ENCODE results near the gene ILDR2.

The ILDR2 gene

GRCh38 chr1:166969074-166969677, 6.2 kb downstream of the ILDR2 start:
- no peak for DNase-seq

DNA sequence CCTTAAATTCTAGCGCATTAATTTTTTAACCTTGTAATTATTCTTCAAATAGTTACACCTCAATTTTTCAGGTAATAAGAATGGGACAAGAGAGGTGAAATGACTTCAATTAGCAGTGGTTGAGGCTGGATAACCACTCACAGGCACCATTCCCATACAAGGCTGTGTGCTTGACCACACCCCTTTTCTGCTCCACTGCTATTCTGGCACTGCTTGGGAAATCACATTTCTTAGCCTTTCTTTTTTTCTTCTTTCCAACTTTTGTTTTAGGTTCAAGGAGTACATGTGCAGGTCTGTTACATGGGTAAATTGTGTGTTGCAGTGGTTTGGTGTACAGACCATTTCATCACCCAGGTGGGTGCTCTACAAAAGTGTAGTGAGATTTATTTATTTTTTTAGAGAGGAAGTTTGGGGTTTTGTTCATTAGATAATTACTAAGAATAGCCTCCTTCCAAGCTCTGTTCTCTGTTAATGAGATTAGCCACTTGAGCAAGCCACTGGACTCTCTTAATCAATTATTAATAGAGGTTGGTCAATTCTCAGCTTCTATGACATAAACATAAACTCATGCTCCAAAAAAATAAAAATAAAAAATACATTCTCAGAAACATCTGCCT, 14.4 kb downstream of the ILDR2 start:
- no peak for DNase-seq

DNA sequence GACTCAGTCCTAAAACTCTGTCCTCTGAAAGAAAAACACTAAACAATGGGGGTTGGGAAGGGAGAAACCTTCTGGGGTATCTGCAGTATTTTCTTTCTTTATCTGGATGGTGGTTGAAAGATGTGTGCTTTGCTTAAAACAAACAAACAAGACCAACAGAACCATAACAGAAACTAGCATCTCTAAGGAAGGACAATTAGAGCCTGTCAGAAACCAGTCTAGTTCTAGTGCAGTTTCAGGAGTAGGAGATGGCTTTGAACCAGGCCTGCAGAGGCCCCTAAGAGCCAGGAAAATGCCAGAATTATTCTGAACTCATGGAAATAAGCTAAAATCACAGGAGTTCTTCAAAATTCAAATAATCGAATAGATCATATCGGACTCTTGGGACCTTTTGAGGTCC, 18.5 kb downstream of the ILDR2 start:
- DNase-seq, result no peak

- DNase-seq, result no peak
These were observed 19.1 kb downstream of the ILDR2 start for GRCh38 chr1:166956057-166956850.

DNA sequence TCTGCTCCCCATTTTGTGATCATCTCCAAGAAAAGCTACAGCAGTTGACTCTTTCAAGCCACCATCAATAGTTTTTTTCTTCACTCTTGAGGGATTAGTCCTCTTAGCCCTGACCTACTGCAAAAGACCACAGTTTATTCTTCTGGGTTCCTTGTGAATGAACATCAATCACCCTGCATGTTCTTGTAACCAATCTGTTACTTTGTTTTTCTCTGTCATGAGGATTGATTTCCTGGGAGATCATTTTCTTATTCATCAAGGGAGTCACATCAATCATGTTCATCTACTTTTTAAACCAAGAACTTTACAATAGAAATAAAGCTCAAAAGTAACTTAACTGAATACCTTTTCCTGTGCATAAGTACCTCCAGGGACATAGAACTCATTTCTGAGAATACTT, 21.8 kb downstream of the ILDR2 start:
- DNase-seq, result no peak

DNA sequence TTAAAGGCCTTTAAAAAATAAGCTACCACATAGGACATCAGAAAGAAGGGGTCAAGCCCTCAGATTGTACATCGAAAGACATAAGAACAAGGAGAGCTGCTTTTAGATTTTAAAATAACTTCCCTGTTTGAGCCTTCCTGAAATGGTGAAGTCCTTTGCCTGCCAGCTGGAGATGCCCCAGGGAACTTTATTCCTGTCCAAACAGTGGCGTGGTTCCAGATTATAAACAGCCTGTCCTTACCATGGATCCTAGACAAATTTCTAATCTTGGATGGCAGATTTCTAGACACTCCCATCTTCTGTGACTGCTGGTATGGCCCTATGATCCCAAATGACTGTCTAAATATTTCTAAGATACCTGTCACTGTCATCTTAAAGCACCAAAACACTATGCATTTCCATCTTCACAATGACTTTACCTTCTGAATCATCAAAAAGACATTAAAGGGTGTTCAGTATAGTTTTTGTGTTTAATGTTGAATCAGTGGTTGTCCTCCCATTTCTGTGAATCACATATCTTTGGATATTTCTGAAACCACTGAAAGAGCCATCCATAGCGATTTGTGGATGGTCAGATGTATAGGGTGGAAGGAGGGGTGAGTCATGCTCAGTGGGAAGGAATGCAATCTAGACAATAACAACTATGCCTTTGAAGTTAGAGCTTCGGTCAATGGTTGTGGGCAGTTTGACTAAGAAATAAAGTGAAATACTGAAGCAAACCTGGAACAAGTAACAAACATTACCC, 23.2 kb downstream of the ILDR2 start:
- DNase-seq, result no peak

DNA sequence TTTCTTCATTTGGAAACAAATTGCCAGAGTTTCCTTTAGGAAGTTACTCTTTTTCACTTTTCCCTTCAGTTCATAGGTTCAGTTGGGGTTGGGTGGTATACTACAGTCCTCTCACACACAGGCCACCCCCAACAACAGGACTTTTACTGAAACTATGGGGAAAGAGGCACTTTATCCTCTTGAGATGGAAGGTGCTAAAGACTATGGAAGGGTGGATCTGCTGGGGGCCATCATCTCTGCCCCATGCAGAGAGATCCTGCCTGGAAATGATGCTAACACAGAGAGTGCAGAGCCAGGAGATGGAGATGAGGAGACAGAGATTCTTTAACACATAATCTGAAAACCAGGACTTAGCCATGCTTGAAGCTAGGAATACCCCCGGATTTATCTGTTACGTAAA, 24.3 kb downstream of the ILDR2 start:
- no peak for DNase-seq

DNA sequence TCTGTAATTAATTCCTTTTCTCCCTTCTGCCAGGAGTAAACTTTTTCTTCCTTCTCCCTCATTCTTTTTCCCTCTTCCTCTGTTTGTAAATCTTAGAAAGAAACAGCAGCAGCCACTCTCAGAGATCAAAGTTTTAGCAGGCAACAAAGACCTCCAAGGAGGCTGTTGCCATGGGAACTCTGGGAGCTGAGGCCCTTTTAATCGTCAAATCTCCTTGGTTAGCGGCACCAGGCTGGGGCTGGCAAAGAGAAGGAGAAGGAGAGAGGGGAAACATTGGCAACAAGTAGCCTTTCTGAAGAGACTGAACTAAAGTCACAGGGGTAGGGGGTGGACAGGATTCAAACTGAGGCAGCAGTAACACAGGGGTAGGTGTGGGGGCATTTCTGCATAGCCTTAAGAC, 25.2 kb downstream of the ILDR2 start:
- no peak for DNase-seq

GRCh38 chr1:166948856-166949350, 26.4 kb downstream of the ILDR2 start:
- no peak for DNase-seq

DNA sequence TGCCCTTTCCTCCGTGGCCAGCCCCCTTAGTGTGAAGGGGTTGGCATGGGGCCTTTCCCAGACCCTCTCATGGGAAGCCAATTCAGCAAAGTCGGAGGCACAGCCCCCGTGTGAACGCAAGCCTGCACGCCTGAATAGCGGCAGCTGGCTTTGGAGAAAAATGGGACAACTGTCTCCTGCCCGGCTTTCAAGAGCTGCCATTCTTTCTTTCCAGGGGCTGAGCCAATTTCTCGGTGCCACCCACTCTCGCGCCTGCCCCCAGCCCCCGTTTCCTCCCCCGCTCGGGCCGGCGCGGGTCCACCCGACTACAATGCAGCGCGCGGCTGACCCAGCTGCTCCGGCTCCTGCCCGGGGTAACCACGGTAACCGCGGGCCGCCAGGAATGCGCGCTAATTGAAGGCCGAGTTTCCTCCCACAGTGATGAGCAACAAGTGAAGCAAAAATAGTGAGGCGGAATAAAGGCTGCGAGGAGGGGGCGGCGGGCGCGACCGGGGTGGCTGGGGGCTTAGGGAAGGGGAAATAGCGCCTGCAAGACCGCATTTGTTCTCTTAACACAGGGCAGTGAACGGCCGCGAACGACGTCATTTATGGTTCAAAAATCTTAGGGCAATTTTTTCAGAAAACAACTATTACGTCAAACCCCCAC, 27.8 kb downstream of the ILDR2 start:
- peak; percentile 75 for DNase-seq

GRCh38 chr1:166944186-166944967, 31.0 kb downstream of the ILDR2 start:
- DNase-seq, result no peak

DNA sequence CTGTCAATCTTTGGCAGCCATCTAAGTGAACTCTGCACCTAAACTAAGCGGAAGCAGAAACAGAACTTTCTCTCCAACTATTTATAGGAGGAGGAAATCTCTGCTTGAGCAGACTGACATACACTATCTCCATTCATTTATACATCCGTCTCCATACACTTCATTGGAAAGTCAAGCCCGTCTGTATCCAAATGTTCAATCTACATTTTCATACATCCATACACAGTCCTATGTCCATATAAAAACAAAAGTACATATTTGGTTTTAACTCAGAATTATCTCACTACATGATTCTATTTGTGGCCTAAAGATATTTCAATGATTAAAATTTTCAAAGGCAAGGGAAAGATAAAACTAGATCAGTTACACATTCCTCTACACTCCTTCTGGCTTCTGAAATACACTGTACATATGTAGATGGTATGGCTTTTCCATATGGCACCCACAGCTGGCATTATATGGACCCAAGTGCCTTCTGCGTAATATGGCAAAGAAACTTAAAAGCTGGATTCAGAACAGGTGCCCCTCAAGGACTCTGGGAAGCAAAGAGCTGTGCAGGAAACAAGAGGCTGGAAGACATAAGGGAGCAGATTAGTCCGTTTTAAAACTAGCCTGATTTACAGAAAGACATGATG, 35.5 kb downstream of the ILDR2 start:
- DNase-seq, result no peak

GRCh38 chr1:166937962-166938361, 37.4 kb downstream of the ILDR2 start:
- DNase-seq, result no peak

- no peak for DNase-seq
These were observed 38.0 kb downstream of the ILDR2 start for GRCh38 chr1:166937329-166937728.

DNA sequence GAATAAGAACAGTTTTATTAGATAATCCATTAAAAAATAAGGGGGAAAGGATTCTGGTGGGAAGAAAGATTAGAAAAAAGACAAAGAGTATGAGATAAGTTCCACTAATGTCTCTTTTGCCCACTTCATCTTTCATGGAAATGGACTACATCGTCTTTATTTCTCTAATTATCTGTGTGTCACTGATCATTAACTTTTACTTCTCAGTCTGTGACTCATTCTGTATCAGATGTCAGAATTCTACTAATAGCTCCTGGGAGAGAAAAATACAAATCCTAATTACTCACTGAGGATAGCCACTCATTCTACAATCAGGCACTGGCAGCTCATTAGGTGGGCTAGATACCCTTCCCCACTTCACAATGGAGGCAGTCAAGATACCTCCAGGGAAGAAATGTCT, 41.7 kb downstream of the ILDR2 start:
- DNase-seq, result no peak

- no peak for DNase-seq
These were observed 42.2 kb downstream of the ILDR2 start for GRCh38 chr1:166933140-166933539.

DNA sequence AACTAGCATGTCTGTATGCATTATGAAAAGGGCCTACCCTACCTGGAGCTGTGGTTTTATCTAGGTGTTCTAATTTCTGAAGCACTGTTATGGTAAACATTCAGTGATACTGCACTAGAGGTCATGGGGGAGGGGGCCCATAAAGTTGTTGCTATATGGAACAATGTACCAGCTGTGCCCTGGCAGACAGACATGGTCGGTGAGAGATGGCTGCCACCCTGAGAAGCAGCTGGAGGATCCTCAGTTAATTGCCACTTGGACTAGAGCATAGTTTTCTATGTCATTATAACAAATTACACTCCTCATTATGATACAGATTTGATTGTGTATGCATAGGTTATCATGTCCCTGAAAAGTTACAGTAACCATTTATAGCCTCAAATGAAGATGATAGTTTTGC, 45.4 kb downstream of the ILDR2 start:
- peak; percentile 69 for DNase-seq

GRCh38 chr1:166927701-166928100, 47.6 kb downstream of the ILDR2 start:
- no peak for DNase-seq

DNA sequence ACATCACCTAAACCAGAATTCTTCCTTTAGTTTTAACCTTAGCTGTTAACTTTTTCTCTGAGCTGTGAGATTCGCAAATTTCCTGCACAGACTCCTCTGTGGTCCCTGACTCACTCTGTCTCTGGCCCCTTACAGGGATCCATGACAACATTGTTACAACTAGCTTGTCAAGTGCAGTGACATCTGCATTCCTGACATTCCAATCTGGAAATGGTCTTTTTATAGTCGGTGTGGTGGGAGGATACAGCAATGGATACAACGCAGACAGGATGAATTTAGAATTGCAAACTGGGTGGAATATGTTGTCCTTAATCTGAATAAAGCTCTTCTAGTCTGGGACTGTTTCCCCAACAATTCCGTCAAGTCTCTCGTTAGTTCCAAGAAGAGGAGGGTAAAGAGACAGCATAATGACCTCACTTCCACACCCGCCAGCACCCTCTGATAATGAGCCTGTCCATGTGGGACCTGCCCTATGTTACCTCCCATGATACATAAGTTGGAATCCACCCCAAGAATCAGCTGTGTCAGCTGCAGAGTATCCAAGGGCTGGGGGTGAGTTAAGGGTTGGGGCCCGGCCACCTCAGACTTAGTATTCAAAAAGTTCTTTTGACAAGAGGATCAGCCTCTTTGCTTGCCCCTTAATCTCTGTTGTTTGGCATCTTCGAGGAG, 49.4 kb downstream of the ILDR2 start:
- DNase-seq, result no peak

- DNase-seq, result no peak
These were observed 50.4 kb downstream of the ILDR2 start for GRCh38 chr1:166924823-166925541.

All from COR-L47 (cell line).